ENCODE measurements around the gene GRIP2.

Gene GRIP2

DNA sequence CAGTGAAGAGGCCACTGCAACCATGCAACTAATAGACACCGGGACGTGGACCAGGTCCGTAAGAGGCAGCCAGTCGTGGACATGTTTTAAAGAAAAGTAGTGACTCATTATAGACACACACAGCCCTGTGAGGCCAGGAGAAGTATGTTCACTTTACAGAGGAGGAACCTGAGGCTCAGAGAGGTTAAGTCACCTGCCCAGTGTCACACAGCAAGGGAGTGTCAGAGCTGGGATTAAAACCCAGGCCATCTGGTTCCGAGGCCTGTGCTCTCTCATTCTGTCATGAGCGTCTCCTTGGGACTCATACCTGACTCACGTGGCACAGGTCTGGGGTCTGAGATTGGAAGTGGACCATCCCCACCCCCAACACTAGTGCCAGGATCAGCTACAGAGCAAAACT is 28.1 kb upstream of the GRIP2 start:
- TF ChIP-seq GATA2 (IDR thresholded peaks at IDR 0.05; ENCODE audit: low read depth, low read length) (no peak), GATA3 (IDR thresholded peaks at IDR 0.05; ENCODE audit: low read depth, low read length) (no peak)

DNA sequence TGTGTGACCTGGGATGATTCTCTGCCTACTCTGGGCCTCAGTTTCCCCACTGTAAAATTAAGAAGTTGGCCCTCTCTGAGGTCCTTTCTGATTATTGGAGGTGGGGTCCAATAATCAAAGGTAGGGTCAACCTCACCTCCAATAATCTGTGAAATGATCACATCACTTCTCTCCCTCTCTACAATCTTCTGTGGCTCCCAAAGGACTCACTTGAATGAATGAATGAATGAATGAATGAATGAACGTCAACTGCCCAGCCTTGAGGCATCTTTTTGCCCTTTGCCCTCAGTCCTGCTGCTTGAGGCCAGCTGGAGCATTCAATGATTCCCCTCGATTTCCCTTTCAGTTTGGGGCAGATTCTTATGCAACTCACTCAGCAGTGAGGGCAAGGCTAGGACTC is 26.7 kb upstream of the GRIP2 start:
- TF ChIP-seq GATA2 (IDR thresholded peaks at IDR 0.05; ENCODE audit: low read depth, low read length) (no peak), GATA3 (IDR thresholded peaks at IDR 0.05; ENCODE audit: low read depth, low read length) (no peak)

DNA sequence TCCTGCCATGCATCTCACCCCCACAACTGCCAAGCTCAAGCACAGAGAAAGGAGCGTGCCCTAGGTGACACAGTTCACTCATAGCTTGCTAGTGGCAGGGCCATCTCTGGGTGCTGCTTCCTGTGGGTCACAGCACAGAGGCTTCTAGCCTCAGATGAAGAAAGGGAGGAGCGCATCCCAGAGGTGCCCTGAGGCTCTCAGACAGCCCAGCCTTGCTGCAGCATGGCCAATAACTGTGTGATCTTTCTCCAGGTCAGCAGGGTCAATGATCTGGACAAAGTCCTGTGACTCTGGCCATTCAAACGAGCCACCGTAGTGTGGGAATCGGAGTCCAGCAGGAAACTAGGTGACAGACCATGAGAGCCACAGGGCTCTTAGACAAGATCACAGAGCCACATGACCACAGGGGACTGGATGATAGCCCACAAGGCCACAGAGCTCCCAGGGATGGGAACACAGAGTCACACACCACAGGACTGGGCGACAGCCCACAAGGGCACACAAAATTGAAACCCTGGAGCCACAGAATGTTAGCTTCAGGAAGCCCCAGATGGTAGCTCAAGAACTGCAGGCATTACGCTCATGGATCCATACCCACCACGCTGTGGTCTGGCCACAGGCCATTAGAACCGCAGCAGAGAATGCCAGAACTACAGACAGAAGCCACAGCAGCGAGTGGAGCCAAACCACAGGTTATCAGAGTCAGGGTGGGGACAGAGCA is 25.9 kb upstream of the GRIP2 start:
- TF ChIP-seq GATA3 (IDR thresholded peaks at IDR 0.05; ENCODE audit: low read depth, low read length), result no peak
- no peak for TF ChIP-seq GATA2 (IDR thresholded peaks at IDR 0.05; ENCODE audit: low read depth, low read length)

DNA sequence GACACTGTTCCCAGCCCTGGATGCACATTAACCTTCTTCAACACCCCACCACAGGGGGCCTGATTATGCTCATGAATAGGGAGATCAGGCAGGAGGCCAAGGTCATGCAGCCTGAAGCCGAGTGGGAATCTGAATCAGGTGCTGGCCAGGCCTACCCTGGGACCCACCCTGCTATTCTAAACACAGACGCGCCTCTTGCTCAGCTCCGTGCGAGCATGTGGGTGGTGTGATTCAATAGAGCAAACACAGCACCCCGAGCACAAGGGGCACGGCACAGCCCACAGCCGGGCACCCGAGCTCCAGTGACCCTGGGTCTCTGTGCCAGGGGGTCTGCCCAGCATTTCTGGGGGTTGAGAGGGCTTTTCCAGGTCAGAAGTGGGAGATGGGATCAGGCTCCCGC is 24.6 kb upstream of the GRIP2 start:
- no peak for TF ChIP-seq GATA2 (IDR thresholded peaks at IDR 0.05; ENCODE audit: low read depth, low read length)
- no peak for TF ChIP-seq GATA3 (IDR thresholded peaks at IDR 0.05; ENCODE audit: low read depth, low read length)

DNA sequence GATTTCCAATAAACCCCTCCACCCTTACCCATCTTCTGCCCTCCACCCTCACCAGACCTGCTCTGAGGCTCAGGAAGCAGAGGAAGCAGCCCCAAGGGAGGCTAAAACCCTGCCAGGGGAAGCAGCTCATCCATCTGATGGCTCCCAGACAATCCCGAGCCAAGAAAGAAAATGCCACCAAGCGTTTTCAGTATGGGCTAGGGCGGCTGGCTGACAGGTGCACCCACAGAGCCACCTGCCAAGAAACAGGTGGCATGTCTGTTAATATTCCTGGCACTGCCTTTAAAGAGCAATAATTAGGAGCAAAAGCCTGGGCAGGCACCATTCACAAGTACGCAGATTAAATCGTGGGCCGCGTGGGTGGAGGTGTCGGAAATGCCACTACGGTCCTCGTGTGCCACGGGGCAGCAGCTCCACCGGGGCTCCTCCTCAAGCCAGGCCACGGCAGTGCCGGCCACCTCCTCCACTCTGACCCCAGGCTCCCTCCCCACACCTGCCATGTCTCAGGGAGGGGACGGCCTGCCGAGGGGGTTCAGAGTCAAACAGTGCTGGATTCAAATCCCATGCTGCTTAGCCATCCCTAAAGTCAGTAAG is 23.9 kb upstream of the GRIP2 start:
- TF ChIP-seq GATA2 (IDR thresholded peaks at IDR 0.05; ENCODE audit: low read depth, low read length), result no peak
- TF ChIP-seq GATA3 (IDR thresholded peaks at IDR 0.05; ENCODE audit: low read depth, low read length), result no peak

DNA sequence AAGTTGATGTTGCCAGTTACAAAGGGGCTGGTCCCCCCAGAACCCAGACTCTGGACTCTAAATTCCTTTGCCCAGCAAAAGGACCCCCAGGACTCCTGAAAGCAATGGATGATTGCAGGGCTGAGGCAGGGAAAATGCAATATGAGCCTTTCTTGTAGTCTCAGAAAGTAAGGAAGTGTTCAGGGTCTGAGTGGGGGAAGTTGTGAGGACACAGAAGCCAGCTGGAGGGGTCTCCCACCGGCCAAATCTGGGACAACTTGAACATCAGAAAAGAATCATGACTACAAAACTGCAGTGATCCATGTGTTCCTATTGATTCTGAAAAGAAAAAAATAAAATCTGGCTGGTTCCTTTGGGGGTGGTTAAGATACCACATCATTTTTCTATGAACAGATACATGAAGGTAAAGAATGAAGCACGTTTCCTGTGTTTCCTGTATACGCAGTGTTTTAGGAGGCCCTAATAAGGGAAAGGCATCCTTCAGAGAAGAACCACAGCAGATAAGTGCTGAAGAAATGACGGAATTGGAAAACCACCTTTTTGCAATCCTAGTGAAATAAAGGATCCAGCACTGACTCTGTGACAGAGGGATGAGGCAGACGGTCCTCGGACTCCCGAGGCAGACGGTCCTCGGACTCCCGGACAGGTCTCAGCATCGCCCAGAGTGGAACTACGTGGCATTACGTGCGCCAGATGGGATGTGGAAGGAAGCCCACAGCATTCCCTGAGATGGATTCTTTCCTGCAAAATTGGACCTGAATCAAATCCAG is 22.2 kb upstream of the GRIP2 start:
- no peak for TF ChIP-seq GATA2 (IDR thresholded peaks at IDR 0.05; ENCODE audit: low read depth, low read length)
- TF ChIP-seq GATA3 (IDR thresholded peaks at IDR 0.05; ENCODE audit: low read depth, low read length), result no peak

DNA sequence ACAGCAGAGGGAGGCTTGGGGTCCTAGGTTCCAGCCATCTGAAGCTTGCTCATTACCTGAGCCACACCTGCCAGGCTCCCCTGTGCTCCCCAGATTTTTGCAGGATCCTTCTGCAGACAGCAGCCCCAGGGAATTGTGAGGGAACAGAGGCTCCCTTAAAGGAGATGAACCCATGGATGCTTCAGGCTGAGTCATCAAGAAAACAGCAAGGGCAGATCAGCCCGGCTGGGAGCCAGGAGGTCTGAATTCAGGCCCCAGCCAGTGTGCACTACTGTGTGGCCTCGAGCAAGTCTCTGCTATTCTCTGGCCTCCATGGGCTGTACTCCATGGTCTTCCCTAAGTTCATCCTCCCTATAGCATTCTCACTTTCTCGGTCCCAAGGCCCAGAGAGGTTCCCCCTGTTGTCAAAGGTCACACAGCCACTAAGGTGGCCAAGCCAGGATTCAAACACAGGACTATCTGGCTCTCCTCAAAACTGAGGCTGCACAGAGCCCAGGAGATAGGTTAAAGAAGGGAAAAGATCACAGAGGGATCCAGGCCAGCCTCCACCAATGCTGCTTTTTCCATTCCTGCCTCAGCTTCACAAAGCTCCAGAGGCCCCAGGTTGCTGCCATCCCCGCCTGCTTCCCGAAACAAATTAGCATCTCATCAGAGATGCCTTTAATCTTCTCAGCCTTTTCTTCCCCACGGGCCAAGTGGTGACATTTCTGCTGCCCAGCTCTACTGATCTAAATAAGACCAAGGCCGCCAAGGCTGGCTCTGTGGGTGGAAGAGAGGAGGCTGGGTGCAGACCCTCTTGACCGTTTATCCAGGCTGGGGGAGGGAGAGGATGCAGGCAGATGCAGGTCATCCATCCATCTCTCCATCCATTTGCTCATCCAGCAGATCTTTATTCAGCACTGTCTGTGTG is 21.2 kb upstream of the GRIP2 start:
- TF ChIP-seq GATA3 (IDR thresholded peaks at IDR 0.05; ENCODE audit: low read depth, low read length) (no peak), GATA2 (IDR thresholded peaks at IDR 0.05; ENCODE audit: low read depth, low read length) (no peak)

DNA sequence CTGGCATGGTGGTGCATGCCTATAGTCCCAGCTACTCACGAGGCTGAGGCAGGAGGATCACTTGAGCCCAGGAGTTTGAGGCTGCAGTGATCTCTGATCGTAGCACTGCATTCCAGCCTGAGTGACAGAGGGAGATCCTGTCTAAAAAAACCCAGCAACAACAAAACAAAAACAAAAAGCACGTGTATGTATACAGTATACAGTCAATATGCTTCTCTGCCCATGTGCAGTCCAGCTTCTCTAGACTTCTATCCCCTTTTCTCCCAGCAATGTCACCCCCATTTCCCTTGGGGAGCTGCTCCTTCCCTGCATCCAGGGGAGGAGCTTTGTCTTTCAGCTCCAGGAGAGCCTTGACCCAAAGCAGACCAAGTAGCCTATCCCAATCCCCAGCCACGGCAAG is 20.0 kb upstream of the GRIP2 start:
- TF ChIP-seq GATA3 (IDR thresholded peaks at IDR 0.05; ENCODE audit: low read depth, low read length) (no peak), GATA2 (IDR thresholded peaks at IDR 0.05; ENCODE audit: low read depth, low read length) (no peak)

DNA sequence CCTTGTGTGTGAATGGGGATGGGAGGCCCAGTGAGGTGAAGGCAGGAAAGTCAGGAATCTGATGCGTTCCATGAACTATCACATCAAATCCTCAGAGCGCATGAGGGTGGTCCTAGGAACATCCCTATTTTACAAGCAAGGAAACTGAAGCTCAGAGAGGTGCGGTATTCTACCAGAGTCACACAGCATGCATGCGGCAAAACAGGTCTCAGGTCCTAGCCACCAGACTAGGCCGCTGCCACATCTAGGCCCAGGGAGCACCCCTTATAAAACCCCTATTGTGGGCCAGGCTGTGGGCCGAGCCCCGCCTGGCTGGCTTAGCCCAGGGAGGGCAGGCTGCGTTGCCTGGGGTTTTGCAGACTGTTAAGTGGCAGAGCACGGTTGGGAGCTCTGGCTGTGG is 17.9 kb upstream of the GRIP2 start:
- TF ChIP-seq GATA3 (IDR thresholded peaks at IDR 0.05; ENCODE audit: low read depth, low read length), result no peak
- TF ChIP-seq GATA2 (IDR thresholded peaks at IDR 0.05; ENCODE audit: low read depth, low read length), result no peak

DNA sequence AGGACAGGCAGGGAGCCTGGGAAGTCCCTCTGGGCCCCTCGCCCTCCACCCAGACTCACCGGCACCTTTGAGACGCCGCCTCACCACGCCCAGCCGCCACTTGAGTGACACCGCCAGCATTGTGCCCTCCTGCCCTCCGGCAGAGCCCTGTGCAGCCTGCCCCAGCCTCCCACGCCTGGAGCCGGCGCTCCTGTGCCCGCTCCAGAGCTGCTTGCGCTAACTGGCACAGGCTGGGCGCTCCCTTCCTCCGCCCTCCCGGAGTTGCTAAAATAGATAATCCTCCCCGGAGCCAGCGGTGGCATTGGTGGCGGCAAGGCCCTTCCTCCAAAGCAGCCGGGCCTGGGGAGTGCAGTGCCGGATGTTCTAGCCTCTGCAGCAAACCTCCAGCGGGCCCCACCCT is 15.7 kb upstream of the GRIP2 start:
- TF ChIP-seq GATA2 (IDR thresholded peaks at IDR 0.05; ENCODE audit: low read depth, low read length) (no peak), GATA3 (IDR thresholded peaks at IDR 0.05; ENCODE audit: low read depth, low read length) (no peak)

DNA sequence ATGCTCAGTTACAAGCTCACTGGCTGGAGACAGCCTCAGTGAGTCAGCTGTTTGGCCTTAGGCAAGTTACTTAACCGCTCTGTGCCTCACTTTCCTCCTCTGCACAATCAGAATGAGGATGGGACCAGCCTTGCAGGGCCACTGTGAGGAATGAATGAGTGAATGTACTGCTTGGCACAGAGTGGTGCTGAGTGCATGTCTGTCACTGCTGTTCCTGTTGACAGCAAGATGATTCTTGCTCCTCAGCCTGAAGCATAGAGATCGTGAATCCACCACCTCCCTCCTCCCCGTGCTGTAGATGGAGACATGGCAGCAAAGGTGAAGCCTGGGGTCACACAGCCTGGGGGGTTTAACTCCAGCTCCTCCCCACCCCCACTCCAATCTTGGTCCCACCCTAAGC is 14.6 kb upstream of the GRIP2 start:
- TF ChIP-seq GATA2 (IDR thresholded peaks at IDR 0.05; ENCODE audit: low read depth, low read length), result no peak
- no peak for TF ChIP-seq GATA3 (IDR thresholded peaks at IDR 0.05; ENCODE audit: low read depth, low read length)

DNA sequence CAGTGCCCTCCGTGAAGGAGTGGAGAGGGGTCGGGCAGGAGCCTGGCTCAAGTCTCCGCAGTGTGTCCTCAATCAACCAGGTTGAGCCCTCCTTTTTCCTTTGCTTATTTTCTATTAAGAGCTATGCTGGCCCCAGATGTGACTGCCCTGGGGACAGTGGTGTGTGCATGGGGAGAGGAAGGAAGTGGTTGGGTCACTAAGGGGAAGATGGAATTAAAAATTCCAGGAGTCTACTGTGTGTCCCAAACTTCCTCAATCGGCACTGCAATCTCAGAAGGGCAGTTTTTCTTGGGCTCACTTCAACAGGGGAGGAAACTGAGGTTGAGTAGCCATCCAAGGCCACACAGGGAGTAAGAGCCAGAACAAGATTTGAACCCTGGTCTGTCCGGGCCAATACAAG is 13.7 kb upstream of the GRIP2 start:
- TF ChIP-seq GATA2 (IDR thresholded peaks at IDR 0.05; ENCODE audit: low read depth, low read length) (no peak), GATA3 (IDR thresholded peaks at IDR 0.05; ENCODE audit: low read depth, low read length) (no peak)

DNA sequence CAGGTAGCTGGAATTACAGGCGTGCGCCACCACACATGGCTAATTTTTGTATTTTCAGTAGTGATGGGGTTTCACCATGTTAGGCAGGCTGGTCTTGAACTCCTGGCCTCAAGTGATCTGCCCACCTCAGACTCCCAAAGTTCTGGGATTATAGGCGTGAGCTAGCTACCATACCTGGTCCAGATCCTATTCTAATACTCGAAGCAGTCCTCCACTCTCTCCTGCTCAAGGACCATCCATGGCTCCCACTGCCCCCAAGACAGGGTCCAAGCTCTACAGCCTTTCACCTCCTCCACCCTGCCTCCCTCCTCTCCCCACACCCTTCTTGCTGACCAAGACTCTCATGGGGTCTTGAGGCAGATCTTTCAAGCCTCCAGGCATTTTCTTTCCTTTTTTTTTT is 12.6 kb upstream of the GRIP2 start:
- no peak for TF ChIP-seq GATA3 (IDR thresholded peaks at IDR 0.05; ENCODE audit: low read depth, low read length)
- TF ChIP-seq GATA2 (IDR thresholded peaks at IDR 0.05; ENCODE audit: low read depth, low read length), result no peak
